ENCODE data around the gene ILRUN.
A peak's percentile ranks its signal among the peaks of the same experiment; 100 is the strongest.
"Not testable (repeated sequence)": the region's sequence is repeated elsewhere in the genome, so short reads cannot be mapped to it uniquely, and the experiment has no call there.

The ILRUN gene

GRCh38 chr6:34717466-34717865 is 20.9 kb upstream of the ILRUN start:
- Mint-ChIP-seq H3K9me3 (no peaks in the 10 kb centered on the region), H3K4me3 (no peak overlapping the region), H3K27ac (no peak overlapping the region), H3K36me3 (ENCODE audit: low read depth) (no peaks in the 10 kb centered on the region), H3K27me3 (no peaks in the 10 kb centered on the region), H3K4me1 (ENCODE audit: low read depth) (no peaks in the 10 kb centered on the region)

GRCh38 chr6:34714663-34715062 is 18.1 kb upstream of the ILRUN start:
- Mint-ChIP-seq H3K4me1 (ENCODE audit: low read depth) (no peaks in the 10 kb centered on the region), H3K27ac (no peak overlapping the region), H3K27me3 (no peaks in the 10 kb centered on the region)

GRCh38 chr6:34712881-34713280 is 16.3 kb upstream of the ILRUN start:
- not testable (repeated sequence) for H3K4me1 Mint-ChIP-seq (ENCODE audit: low read depth); H3K9me3 Mint-ChIP-seq; H3K36me3 Mint-ChIP-seq (ENCODE audit: low read depth); H3K27ac Mint-ChIP-seq; H3K4me3 Mint-ChIP-seq; H3K27me3 Mint-ChIP-seq

More at GRCh38 chr6:34714663-34715062, 18.1 kb upstream of the ILRUN start:
- Mint-ChIP-seq H3K36me3 (ENCODE audit: low read depth) (no peaks in the 10 kb centered on the region), H3K4me3 (no peak overlapping the region), H3K9me3 (no peaks in the 10 kb centered on the region)

- no peak overlapping the region for H3K27ac Mint-ChIP-seq
- H3K27me3 Mint-ChIP-seq = no peaks in the 10 kb centered on the region
- H3K9me3 Mint-ChIP-seq = no peaks in the 10 kb centered on the region
- no peaks in the 10 kb centered on the region for H3K36me3 Mint-ChIP-seq (ENCODE audit: low read depth)
- H3K4me1 Mint-ChIP-seq (ENCODE audit: low read depth) = no peaks in the 10 kb centered on the region
- no peak overlapping the region for H3K4me3 Mint-ChIP-seq
Measured at GRCh38 chr6:34709386-34709785, 12.8 kb upstream of the ILRUN start.

GRCh38 chr6:34705241-34705640 is 8.7 kb upstream of the ILRUN start:
- H3K4me3 Mint-ChIP-seq = no peak overlapping the region
- H3K27ac Mint-ChIP-seq = no peak overlapping the region
- H3K36me3 Mint-ChIP-seq (ENCODE audit: low read depth) = no peaks in the 10 kb centered on the region
- H3K9me3 Mint-ChIP-seq = no peaks in the 10 kb centered on the region
- H3K4me1 Mint-ChIP-seq (ENCODE audit: low read depth) = no peaks in the 10 kb centered on the region
- H3K27me3 Mint-ChIP-seq = no peaks in the 10 kb centered on the region

- Mint-ChIP-seq H3K27me3 (no peaks in the 10 kb centered on the region), H3K4me1 (ENCODE audit: low read depth) (peaks cover 17% of the 10 kb centered on the region), H3K36me3 (ENCODE audit: low read depth) (no peaks in the 10 kb centered on the region), H3K4me3 (no peak overlapping the region), H3K27ac (peak overlapping the region; percentile 59), H3K9me3 (no peaks in the 10 kb centered on the region)
Measured at GRCh38 chr6:34701199-34701598, 4.6 kb upstream of the ILRUN start.

GRCh38 chr6:34697904-34698559 is 1.5 kb upstream of the ILRUN start:
- Mint-ChIP-seq H3K4me3 (peak overlapping the region; percentile 95), H3K27ac (no peak overlapping the region)

GRCh38 chr6:34697544-34697836 is 923 bp upstream of the ILRUN start:
- Mint-ChIP-seq H3K4me3 (peak overlapping the region; percentile 95), H3K27me3 (no peaks in the 10 kb centered on the region)

More at GRCh38 chr6:34697904-34698559, 1.5 kb upstream of the ILRUN start:
- peaks cover 19% of the 10 kb centered on the region for H3K36me3 Mint-ChIP-seq (ENCODE audit: low read depth)
- H3K4me1 Mint-ChIP-seq (ENCODE audit: low read depth) = peaks cover 45% of the 10 kb centered on the region
- H3K9me3 Mint-ChIP-seq = no peaks in the 10 kb centered on the region
- H3K27me3 Mint-ChIP-seq = no peaks in the 10 kb centered on the region

GRCh38 chr6:34696189-34696738 is 303 bp downstream of the ILRUN start:
- H3K9me3 Mint-ChIP-seq = no peaks in the 10 kb centered on the region
- peaks cover 19% of the 10 kb centered on the region for H3K36me3 Mint-ChIP-seq (ENCODE audit: low read depth)

More at GRCh38 chr6:34697544-34697836, 923 bp upstream of the ILRUN start:
- H3K36me3 Mint-ChIP-seq (ENCODE audit: low read depth) = peaks cover 19% of the 10 kb centered on the region
- no peaks in the 10 kb centered on the region for H3K9me3 Mint-ChIP-seq
- H3K4me1 Mint-ChIP-seq (ENCODE audit: low read depth) = peaks cover 50% of the 10 kb centered on the region
- peak overlapping the region; percentile 95 for H3K27ac Mint-ChIP-seq

GRCh38 chr6:34695729-34696188 is 808 bp downstream of the ILRUN start:
- Mint-ChIP-seq H3K36me3 (ENCODE audit: low read depth) (peaks cover 19% of the 10 kb centered on the region), H3K4me1 (ENCODE audit: low read depth) (peaks cover 65% of the 10 kb centered on the region), H3K9me3 (no peaks in the 10 kb centered on the region), H3K4me3 (peak overlapping the region; percentile 95), H3K27ac (peak overlapping the region; percentile 89), H3K27me3 (no peaks in the 10 kb centered on the region)

More at GRCh38 chr6:34696189-34696738, 303 bp downstream of the ILRUN start:
- peak overlapping the region; percentile 89 for H3K27ac Mint-ChIP-seq
- no peaks in the 10 kb centered on the region for H3K27me3 Mint-ChIP-seq
- H3K4me3 Mint-ChIP-seq = peak overlapping the region; percentile 95
- H3K4me1 Mint-ChIP-seq (ENCODE audit: low read depth) = peaks cover 62% of the 10 kb centered on the region

GRCh38 chr6:34692280-34692679 is 4.3 kb downstream of the ILRUN start:
- Mint-ChIP-seq H3K36me3 (ENCODE audit: low read depth) (peaks cover 32% of the 10 kb centered on the region), H3K27ac (no peak overlapping the region)

GRCh38 chr6:34689742-34690141 is 6.8 kb downstream of the ILRUN start:
- Mint-ChIP-seq H3K27me3 (no peaks in the 10 kb centered on the region), H3K9me3 (no peaks in the 10 kb centered on the region), H3K4me3 (no peak overlapping the region), H3K4me1 (ENCODE audit: low read depth) (peaks cover 54% of the 10 kb centered on the region), H3K27ac (no peak overlapping the region), H3K36me3 (ENCODE audit: low read depth) (peaks cover 30% of the 10 kb centered on the region)

More at GRCh38 chr6:34692280-34692679, 4.3 kb downstream of the ILRUN start:
- H3K4me1 Mint-ChIP-seq (ENCODE audit: low read depth) = peaks cover 62% of the 10 kb centered on the region
- H3K4me3 Mint-ChIP-seq = no peak overlapping the region
- H3K27me3 Mint-ChIP-seq = no peaks in the 10 kb centered on the region
- no peaks in the 10 kb centered on the region for H3K9me3 Mint-ChIP-seq

- Mint-ChIP-seq H3K27ac (no peak overlapping the region), H3K36me3 (ENCODE audit: low read depth) (peaks cover 22% of the 10 kb centered on the region), H3K9me3 (no peaks in the 10 kb centered on the region), H3K27me3 (no peaks in the 10 kb centered on the region), H3K4me3 (no peak overlapping the region), H3K4me1 (ENCODE audit: low read depth) (peaks cover 54% of the 10 kb centered on the region)
Measured at GRCh38 chr6:34688956-34689355, 7.6 kb downstream of the ILRUN start.

- Mint-ChIP-seq H3K4me3 (no peak overlapping the region), H3K36me3 (ENCODE audit: low read depth) (peaks cover 17% of the 10 kb centered on the region), H3K27me3 (no peaks in the 10 kb centered on the region), H3K9me3 (no peaks in the 10 kb centered on the region), H3K4me1 (ENCODE audit: low read depth) (peaks cover 44% of the 10 kb centered on the region), H3K27ac (no peak overlapping the region)
Measured at GRCh38 chr6:34684919-34685318, 11.6 kb downstream of the ILRUN start.

- Mint-ChIP-seq H3K4me3 (no peak overlapping the region), H3K27ac (no peak overlapping the region), H3K27me3 (no peaks in the 10 kb centered on the region), H3K4me1 (ENCODE audit: low read depth) (peaks cover 47% of the 10 kb centered on the region), H3K36me3 (ENCODE audit: low read depth) (peaks cover 17% of the 10 kb centered on the region), H3K9me3 (no peaks in the 10 kb centered on the region)
Measured at GRCh38 chr6:34684364-34684763, 12.2 kb downstream of the ILRUN start.
